Urinary bladder (tissue), 4 donors: ENCODE data around the gene TF. TPM values are rescaled to one million over a fixed set of nuclear protein-coding genes. Genes with fewer than 3 reads are reported as not detected.

ENCODE experiments used
- DNase-seq: peaks from one replicate; pipeline ENCODE4 v3.0.0-alpha.2; 2015; ENCODE audit errors: extremely low spot score
- H3K27ac ChIP-seq: one replicate; pipeline ENCODE4 v1.5.1; 2013; ENCODE audit warnings: low read depth, mild to moderate bottlenecking, moderate library complexity
- H3K36me3 ChIP-seq: one replicate; pipeline ENCODE4 v1.6.1; 2013; ENCODE audit warnings: mild to moderate bottlenecking, moderate library complexity; ENCODE audit not compliant: insufficient read depth
- H3K4me1 ChIP-seq: one replicate; pipeline ENCODE4 v1.6.1; 2013; ENCODE audit warnings: mild to moderate bottlenecking, moderate library complexity; ENCODE audit not compliant: insufficient read depth
- H3K4me3 ChIP-seq: one replicate; pipeline ENCODE4 v1.5.1; 2013; ENCODE audit warnings: low read depth, low read length
- whole genome bisulfite sequencing: extraction: QIAGEN DNeasy Blood & Tissue Kit; methylation state at CpG from one replicate; pipeline ENCODE4 v1.1.7; 2013; 5-methylcytosine and 5-hydroxymethylcytosine counted together
- polyA plus RNA-seq: library from polyadenylated mRNA; stranded (reverse); fragments of 200-250 nt; gene quantifications from one replicate; pipeline ENCODE4 v1.2.3, GENCODE V29; 2013
- total RNA-seq: library from RNA; depleted of rRNA; stranded (reverse); fragments of >200 nt; gene quantifications from one replicate; pipeline ENCODE4 v1.2.3, GENCODE V29; 2014
- donor health status: healthy with polysubstance abuse.
- donor health status: healthy.

The TF gene
- total and polyA plus RNA-seq, 2 donors: 1.2 to 6.1 TPM

DNA sequence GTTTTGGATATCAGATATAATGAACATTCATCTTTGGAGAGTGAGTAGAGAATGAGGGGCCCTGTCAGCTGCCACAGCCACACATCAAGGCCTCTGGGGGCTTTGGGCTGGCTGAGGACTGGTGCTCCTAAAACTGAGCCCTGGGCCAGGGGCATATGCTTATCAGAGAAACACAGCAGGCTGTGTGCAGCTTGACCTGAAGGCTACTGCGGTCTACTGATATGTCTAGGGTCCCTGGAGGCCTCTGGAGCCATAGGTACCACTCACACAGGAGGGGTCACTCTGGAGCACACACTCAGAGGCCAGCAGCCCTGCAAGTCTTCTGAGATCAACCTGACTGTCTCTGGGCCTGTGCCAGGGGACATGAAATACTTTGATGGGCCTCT lies 7.6 kb downstream of the TF start:
- Histone ChIP-seq H3K36me3 (no peaks in the 10 kb centered on the region), H3K4me1 (no peaks in the 10 kb centered on the region), H3K4me3 (no peak overlapping the region), H3K27ac (no peak overlapping the region)
- WGBS: 93% methylated on average over 1 of the region's 1 CpG
- DNase-seq: no peak

- 83% methylated on average over 5 of the region's 5 CpGs for WGBS
- H3K27ac ChIP-seq: no peak overlapping the region
- DNase-seq: no peak
- H3K4me3 ChIP-seq: no peak overlapping the region
- no peaks in the 10 kb centered on the region for H3K4me1 ChIP-seq
- no peaks in the 10 kb centered on the region for H3K36me3 ChIP-seq
Observed at GRCh38 chr3:133754455-133754854, 8.3 kb downstream of the TF start.

GRCh38 chr3:133754973-133755828 lies 9.0 kb downstream of the TF start:
- Histone ChIP-seq H3K4me3 (no peak overlapping the region), H3K36me3 (no peaks in the 10 kb centered on the region), H3K27ac (no peak overlapping the region), H3K4me1 (no peaks in the 10 kb centered on the region)
- DNase-seq: no peak
- WGBS: 92% methylated on average over 10 of the region's 10 CpGs

DNA sequence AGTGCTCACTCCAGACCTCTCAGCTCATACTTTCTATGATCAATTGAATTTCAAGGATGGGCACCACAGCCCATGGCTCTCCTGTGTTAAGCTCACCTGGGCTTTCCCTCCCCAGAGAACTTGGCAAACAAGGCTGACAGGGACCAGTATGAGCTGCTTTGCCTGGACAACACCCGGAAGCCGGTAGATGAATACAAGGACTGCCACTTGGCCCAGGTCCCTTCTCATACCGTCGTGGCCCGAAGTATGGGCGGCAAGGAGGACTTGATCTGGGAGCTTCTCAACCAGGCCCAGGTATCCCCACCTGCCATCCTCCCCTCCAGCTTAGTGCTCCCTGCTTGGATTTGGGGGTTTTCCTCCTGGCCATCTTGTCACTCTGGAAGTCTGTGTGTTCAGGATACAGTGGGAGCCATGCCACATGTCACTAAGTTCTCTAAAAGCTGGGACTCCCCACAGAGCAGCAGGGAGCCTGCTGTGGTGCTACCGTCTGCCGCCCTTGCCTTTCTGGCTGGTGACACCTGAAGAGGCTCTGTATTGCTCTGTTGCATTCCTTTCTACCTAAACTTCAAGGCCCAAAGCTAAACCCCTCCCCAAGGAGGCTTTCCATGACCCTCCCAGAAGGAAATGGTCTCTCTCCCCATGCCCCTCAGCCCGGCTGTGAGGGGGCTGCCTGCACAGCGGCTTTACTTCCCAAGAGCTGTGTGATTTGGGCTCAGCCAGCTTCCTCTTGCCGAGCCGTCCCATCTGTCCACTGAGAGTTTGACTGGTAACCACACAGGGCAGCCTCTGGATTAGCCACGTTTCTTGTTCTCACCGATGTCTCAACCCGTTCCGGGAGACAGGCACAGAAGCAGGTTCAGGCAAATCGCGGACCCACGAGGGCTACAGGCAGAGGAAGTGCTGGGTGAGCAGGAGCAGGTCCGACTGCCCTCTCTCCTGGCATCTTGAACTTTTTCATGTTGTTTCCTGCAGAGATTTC lies 10.8 kb downstream of the TF start:
- no peak overlapping the region for H3K4me3 ChIP-seq
- DNase-seq: no peak
- no peaks in the 10 kb centered on the region for H3K4me1 ChIP-seq
- H3K27ac ChIP-seq: no peak overlapping the region
- H3K36me3 ChIP-seq: no peaks in the 10 kb centered on the region
- 82% methylated on average over 20 of the region's 20 CpGs for WGBS

- Histone ChIP-seq H3K27ac (no peak overlapping the region), H3K4me1 (no peaks in the 10 kb centered on the region), H3K36me3 (no peaks in the 10 kb centered on the region), H3K4me3 (no peak overlapping the region)
- WGBS: 77% methylated on average over 6 of the region's 6 CpGs
- DNase-seq: no peak
Observed at GRCh38 chr3:133757701-133758567, 11.7 kb downstream of the TF start.

DNA sequence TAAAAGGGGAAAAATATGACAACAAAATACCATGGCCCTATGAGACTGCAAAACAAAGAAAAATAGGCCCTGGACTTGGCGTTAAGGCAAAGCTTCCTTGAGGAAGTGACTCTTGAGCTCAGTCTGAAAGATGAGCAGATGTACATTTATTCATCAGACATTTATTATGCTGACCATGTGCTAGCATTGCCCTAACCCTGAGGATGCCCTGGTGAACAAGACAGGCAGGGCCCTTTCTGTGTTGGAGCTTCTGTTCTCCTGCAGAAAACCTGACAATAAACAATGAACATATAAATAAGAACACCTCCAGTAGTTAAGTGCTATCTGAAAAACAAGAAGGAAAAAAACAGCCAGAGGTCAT lies 12.4 kb downstream of the TF start:
- 75% methylated on average over 1 of the region's 1 CpG for WGBS

GRCh38 chr3:133758964-133759739 lies 13.0 kb downstream of the TF start:
- no peak overlapping the region for H3K27ac ChIP-seq
- DNase-seq: no peak
- no peak overlapping the region for H3K4me3 ChIP-seq
- no peaks in the 10 kb centered on the region for H3K4me1 ChIP-seq
- no peaks in the 10 kb centered on the region for H3K36me3 ChIP-seq
- WGBS: 81% methylated on average over 9 of the region's 9 CpGs

More for the DNA sequence above, 12.4 kb downstream of the TF start:
- Histone ChIP-seq H3K36me3 (no peaks in the 10 kb centered on the region), H3K4me1 (no peaks in the 10 kb centered on the region), H3K27ac (no peak overlapping the region), H3K4me3 (no peak overlapping the region)
- DNase-seq: no peak

- H3K4me3 ChIP-seq: no peak overlapping the region
- WGBS: 56% methylated on average over 2 of the region's 2 CpGs
- no peak for DNase-seq
- H3K36me3 ChIP-seq: no peaks in the 10 kb centered on the region
- no peak overlapping the region for H3K27ac ChIP-seq
- H3K4me1 ChIP-seq: no peaks in the 10 kb centered on the region
Observed at GRCh38 chr3:133759740-133760305, 13.6 kb downstream of the TF start.

DNA sequence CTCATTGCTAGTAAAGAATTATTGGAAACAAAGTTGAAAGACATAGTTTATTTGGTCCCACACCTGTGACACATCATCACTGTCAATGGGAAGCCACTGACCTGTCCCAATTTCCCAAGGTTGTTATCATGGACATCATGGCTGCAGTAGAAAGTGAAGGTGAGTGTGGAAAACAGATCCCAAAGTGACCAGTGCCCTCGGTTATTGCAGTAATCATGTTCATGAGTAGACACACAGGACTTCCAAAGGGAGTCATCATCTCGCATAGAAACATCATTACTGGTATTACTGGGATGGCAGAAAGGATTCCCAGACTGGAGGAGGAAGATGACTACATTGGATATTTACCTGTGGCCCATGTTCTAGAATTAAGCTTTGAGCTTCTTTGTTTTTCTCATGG lies 14.7 kb downstream of the TF start:
- DNase-seq: no peak
- H3K4me1 ChIP-seq: no peaks in the 10 kb centered on the region
- WGBS: 92% methylated on average over 2 of the region's 2 CpGs
- H3K36me3 ChIP-seq: no peaks in the 10 kb centered on the region
- no peak overlapping the region for H3K27ac ChIP-seq
- H3K4me3 ChIP-seq: no peak overlapping the region

DNA sequence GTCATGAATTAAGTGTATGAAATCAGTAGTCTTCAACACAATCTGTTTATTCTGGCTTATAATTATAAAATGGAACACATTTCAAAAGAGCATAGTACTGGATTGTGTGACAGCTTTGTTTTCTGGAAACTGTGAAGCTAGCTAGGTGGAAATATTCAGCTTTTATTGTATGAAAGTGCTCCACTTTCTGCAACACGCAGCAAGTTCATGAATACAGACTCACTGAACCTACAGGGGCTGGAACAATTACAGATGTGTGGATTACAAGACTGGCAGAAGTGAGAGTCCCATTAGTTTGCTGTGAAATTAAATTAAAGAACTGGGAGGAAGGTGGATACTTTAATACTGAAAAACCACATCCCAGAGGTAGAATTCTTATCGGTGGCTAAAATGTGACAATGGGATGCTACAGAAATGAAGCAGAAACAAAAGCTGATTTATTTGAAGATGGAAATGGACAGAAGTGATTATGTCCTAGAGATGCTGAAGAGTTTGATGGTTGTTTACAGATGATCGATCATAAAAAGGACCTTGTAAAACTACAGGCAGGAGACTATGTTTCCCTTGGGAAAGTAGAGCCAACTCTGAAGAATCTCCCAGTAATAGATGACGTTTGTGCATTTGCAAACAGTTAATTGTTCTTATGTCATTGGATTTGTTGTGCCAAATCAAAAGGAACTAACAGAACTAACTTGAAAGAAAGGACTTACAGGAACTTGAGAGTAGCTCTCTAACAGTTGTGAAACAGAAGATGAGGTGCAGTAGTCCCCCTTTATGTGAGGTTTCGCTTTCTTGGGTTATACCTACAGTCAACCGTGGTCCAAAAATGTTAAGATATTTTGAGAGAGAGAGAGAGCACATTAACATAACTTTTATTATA lies 15.7 kb downstream of the TF start:
- H3K4me1 ChIP-seq: no peaks in the 10 kb centered on the region
- DNase-seq: no peak
- H3K36me3 ChIP-seq: no peaks in the 10 kb centered on the region
- WGBS: 65% methylated on average over 6 of the region's 6 CpGs
- H3K27ac ChIP-seq: no peak overlapping the region
- H3K4me3 ChIP-seq: no peak overlapping the region

- H3K4me3 ChIP-seq: no peak overlapping the region
- H3K4me1 ChIP-seq: no peaks in the 10 kb centered on the region
- no peak overlapping the region for H3K27ac ChIP-seq
- 90% methylated on average over 3 of the region's 3 CpGs for WGBS
- H3K36me3 ChIP-seq: no peaks in the 10 kb centered on the region
- no peak for DNase-seq
Observed at GRCh38 chr3:133762539-133762938, 16.3 kb downstream of the TF start.
